Muscle layer of colon (tissue), 2 donors: ENCODE data around the gene TERB2.
"Not testable (repeated sequence)": the region's sequence is repeated elsewhere in the genome, so short reads cannot be mapped to it uniquely, and the experiment has no call there.

Source experiments
- H3K27ac ChIP-seq: one replicate; pipeline ENCODE4 v1.7.0; 2013; ENCODE audit warnings: low read depth, mild to moderate bottlenecking, low read length, moderate library complexity
- H3K27me3 ChIP-seq, 2 donors: one replicate each; pipeline ENCODE4 v1.7.0; 2013; ENCODE audit warnings: low read length in 2 of 2, mild to moderate bottlenecking in 2 of 2; ENCODE audit not compliant: insufficient read depth in 2 of 2, control insufficient read depth in 1 of 2
- H3K36me3 ChIP-seq: one replicate; pipeline ENCODE4 v1.7.0; 2013; ENCODE audit warnings: mild to moderate bottlenecking, low read length; ENCODE audit not compliant: insufficient read depth
- H3K4me1 ChIP-seq: one replicate; pipeline ENCODE4 v1.7.0; 2013; ENCODE audit warnings: mild to moderate bottlenecking, low read length; ENCODE audit not compliant: insufficient read depth
- H3K4me3 ChIP-seq, 2 donors: one replicate each; pipeline ENCODE4 v1.7.0; 2013; ENCODE audit warnings: low read length in 2 of 2, low read depth in 1 of 2, mild to moderate bottlenecking in 1 of 2, moderate library complexity in 1 of 2
- H3K9ac ChIP-seq: one replicate; pipeline ENCODE4 v1.7.0; 2013; ENCODE audit warnings: low read length
- H3K9me3 ChIP-seq: one replicate; pipeline ENCODE4 v1.7.0; 2013; ENCODE audit warnings: mild to moderate bottlenecking, low read length
- donor health status: abdominal sarcoma.
- donor health status: Adenocarcinoma of cecum.

TERB2 gene

DNA sequence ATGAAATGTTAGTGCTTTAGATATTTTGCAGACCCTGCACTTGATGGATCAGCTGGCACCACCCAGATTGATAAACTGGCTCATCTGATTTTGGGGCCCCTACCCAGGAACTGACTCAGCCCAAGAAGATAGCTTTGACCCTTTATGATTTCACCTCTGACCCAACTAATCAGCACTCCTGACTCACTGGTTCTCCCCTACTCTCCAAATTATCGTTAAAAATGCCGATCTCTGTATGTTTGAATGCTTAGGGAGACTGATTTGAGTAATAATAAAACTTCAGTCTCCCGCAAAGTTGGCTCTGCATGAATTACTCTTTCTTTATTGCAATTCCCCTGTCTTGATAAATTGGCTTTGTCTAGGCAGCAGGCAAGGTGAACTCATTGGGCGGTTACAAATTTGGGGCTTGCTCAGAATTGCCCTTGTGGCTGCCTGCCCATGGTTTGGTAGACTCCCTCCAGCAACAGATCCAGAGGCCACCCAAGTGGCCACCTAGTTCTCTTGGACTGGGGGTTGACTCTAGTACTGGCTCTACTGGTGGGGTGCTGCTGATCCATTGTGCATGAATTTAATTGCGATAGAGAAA lies 48.2 kb downstream of the TERB2 start:
- not testable (repeated sequence) for H3K9ac ChIP-seq, H3K4me3 ChIP-seq, H3K9me3 ChIP-seq, H3K27ac ChIP-seq, H3K4me1 ChIP-seq, H3K27me3 ChIP-seq, H3K36me3 ChIP-seq

DNA sequence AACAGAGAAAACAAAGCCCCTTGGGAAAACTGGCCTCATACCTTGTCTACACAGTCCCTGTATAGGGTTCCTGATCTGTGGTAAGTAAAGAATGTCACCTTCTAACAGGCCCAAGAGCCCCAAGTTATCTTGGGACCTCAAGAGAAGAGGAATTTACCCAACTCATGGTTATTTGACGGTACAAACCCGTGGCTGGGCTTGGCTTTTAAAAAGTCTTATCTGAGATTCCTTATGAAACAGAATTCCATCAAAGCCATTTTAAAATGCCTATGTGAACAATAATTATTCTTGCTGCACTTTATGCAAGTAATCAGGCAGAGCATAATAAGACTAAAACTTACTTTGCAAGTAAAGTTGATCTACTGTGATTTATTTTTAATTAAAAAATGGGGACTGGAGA lies 52.6 kb downstream of the TERB2 start:
- no peaks in the 10 kb centered on the region for H3K9me3 ChIP-seq
- H3K9ac ChIP-seq: no peak overlapping the region
- H3K4me1 ChIP-seq: no peaks in the 10 kb centered on the region
- H3K4me3 ChIP-seq: no peak overlapping the region
- no peaks in the 10 kb centered on the region for H3K36me3 ChIP-seq
- H3K27ac ChIP-seq: no peak overlapping the region
- H3K27me3 ChIP-seq: no peaks in the 10 kb centered on the region

DNA sequence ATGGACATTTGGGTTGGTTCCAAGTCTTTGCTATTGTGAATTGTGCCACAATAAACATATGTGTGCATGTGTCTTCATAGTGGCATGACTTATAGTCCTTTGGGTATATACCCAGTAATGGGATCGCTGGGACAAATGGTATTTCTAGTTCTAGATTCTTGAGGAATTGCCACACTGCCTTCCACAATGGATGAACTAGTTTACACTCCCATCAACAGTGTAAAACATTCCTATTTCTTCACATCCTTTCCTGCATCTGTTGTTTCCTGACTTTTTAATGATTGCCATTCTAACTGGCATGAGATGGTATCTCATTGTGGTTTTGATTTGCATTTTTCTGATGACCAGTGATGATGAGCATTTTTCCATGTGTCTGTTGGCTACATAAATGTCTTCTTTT lies 58.6 kb downstream of the TERB2 start:
- not testable (repeated sequence) for H3K4me1 ChIP-seq, H3K27ac ChIP-seq, H3K4me3 ChIP-seq, H3K27me3 ChIP-seq, H3K36me3 ChIP-seq, H3K9me3 ChIP-seq, H3K9ac ChIP-seq

DNA sequence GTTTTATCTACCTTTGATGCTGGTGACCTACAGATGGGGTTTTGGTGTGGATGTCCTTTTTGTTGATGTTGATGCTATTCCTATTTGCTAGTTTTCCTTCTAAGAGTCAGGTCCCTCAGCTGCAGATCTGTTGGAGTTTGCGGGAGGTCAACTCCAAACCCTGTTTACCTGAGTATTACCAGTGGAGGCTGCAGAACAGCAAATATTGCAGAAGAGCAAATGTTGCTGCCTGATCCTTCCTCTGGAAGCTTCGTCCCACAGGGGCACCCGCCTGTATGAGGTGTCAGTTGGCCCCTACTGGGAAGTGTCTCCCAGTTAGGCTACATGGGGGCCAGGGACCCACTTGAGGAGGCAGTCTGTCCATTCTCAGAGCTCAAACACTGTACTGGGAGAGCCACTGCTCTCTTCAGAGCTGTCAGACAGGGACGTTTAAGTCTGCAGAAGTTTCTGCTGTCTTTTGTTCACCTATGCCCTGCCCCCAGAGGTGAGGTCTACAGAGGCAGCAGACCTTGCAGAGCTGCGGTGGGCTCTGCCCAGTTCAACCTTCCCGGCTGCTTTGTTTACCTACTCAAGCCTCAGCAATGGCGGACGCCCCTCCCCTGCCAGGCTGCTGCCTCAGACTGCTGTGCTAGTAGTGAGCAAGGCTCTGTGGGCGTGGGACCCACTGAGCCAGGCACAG lies 63.9 kb downstream of the TERB2 start:
- not testable (repeated sequence) for H3K36me3 ChIP-seq, H3K27me3 ChIP-seq, H3K27ac ChIP-seq

DNA sequence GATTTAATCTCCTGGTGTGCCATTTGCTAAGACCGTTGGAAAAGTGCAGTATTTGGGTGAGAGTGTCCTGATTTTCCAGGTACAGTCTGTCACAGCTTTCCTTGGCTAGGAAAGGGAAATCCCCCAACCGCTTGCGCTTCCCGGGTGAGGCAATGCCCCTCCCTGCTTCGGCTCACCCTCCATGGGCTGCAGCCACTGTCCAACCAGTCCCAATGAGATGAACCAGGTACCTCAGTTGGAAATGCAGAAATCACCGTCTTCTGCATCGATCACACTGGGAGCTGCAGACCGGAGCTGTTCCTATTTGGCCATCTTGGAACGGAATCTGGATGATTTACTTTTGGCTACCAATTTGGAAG lies 64.4 kb downstream of the TERB2 start:
- H3K27ac ChIP-seq, H3K9me3 ChIP-seq, H3K36me3 ChIP-seq, H3K27me3 ChIP-seq, H3K4me3 ChIP-seq, H3K9ac ChIP-seq, H3K4me1 ChIP-seq: not testable (repeated sequence)

More for the DNA sequence above, 63.9 kb downstream of the TERB2 start:
- not testable (repeated sequence) for H3K4me3 ChIP-seq, H3K9ac ChIP-seq, H3K4me1 ChIP-seq, H3K9me3 ChIP-seq

DNA sequence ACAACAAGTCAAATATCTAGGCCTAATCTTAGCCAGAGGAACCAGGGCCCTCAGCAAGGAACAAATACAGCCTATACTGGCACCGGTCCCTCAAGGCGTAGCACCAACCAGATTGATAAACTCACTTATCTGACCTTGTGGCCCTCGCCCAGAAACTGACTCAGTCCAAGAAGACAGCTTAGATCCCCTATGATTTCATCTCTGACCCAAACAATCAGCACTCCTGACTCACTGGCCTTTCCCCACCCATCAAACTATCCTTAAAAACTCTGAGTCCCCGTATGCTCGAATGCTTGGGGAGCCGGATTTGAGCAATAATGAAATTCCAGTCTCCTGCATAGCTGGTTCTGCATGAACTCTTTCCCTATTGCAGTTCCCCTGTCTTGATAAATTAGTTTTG lies 64.9 kb downstream of the TERB2 start:
- Histone ChIP-seq H3K4me1 (peaks cover 9% of the 10 kb centered on the region), H3K4me3 (no peak overlapping the region)

DNA sequence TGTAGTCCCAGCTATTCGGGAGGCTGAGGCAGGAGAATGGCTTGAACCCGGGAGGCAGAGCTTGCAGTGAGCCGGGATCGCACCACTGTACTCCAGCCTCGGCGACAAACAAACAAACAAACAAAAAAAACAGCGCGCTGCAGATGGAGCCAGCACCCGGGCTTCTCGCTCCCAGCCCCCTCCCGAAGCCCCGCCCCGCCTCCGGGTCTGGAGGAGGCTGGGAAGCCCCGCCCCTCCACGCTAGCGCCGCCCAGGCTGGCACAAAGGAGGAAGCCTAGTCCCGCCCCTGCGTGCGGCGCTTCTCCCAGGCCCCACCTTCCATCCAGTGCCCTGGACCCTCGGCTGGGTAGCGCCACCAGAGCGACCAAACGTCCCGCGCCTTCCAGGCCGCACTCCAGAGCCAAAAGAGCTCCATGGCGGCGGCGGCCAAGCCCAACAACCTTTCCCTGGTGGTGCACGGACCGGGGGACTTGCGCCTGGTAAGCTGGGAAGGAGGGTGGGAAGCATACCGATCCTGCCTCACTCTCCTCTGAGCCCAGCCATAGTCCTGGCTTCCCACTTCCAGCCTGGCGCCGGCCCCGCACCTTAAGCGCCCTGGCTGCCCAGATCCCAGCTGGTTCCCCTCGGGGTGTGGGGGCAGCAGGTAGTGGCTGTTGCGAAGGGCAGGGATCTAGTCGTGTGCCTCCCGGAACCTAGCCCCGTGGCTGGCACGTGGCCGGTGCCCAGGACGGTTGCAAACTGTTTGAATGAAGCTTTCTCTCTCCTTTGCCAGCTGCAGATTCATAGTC lies 66.6 kb downstream of the TERB2 start, which contains the start of gene SORD:
Gene SORD, plus strand, starts transcription at position 325 of the 788 bp plus-strand sequence. Its CDS starts 89 bp downstream, at position 414.
- no peaks in the 10 kb centered on the region for H3K9me3 ChIP-seq
- H3K27me3 ChIP-seq: no peaks in the 10 kb centered on the region
- no peaks in the 10 kb centered on the region for H3K36me3 ChIP-seq
- H3K27ac ChIP-seq: peak within 1 kb of the TSS; percentile 65
- H3K4me1 ChIP-seq: peaks cover 9% of the 10 kb centered on the region
- H3K9ac ChIP-seq: peak within 1 kb of the TSS; percentile 27
- H3K4me3 ChIP-seq: peak within 1 kb of the TSS; percentile 65 to 72

More for the DNA sequence above, 64.9 kb downstream of the TERB2 start:
- Histone ChIP-seq H3K27ac (no peak overlapping the region), H3K9ac (no peak overlapping the region), H3K27me3 (no peaks in the 10 kb centered on the region), H3K36me3 (no peaks in the 10 kb centered on the region), H3K9me3 (no peaks in the 10 kb centered on the region)

DNA sequence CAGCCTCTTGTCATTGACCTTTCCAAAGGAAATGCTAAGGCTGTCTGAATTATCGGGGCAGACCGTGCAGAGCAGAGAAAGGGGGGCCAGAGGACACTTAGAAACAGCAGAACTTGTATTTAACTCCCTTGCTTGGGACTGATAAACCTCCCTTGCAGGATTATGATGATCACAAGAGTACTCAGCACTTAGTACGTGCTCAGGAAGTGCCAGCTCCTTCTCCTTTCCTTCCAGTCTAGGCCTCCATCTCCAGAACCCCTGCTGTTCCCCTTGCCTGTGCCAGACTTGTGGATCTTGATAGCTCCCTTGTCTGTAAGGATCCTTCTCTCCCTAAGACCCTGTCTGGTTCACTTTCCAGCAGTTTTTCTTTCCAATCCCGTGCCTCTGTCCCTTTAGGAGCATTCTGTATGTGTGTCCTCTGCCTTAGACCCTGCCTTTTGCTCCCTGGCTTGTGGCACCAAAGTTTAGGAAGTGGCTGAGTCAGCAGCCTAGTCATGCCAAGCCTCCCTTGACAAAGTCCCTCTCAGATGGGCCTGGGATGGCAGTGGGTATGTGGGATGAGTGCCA lies 67.3 kb downstream of the TERB2 start:
- Histone ChIP-seq H3K36me3 (no peaks in the 10 kb centered on the region), H3K4me1 (peaks cover 9% of the 10 kb centered on the region), H3K9me3 (no peaks in the 10 kb centered on the region), H3K27me3 (no peaks in the 10 kb centered on the region), H3K9ac (peak overlapping the region; percentile 27), H3K27ac (peak overlapping the region; percentile 65), H3K4me3 (peak overlapping the region; percentile 65 to 72)

DNA sequence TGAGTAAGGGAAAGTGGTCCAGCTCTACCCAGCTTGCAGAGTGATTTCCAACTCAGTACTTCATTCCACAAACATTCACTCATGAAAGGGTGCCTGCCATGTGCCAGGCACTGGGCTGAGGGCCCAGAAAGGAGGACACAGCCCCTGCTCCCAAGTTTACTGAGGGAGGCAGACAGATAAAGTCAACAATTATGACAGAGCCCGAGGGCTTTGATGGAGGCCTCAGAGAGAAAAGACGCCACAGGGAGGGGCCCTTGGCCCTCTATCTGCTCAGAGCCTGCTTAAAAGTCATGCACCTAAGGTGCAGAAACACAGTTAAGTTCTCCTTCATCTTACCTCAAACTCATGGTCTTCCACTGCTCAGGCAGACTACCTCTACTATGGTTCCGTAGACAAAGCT lies 68.2 kb downstream of the TERB2 start:
- not testable (repeated sequence) for H3K27ac ChIP-seq

DNA sequence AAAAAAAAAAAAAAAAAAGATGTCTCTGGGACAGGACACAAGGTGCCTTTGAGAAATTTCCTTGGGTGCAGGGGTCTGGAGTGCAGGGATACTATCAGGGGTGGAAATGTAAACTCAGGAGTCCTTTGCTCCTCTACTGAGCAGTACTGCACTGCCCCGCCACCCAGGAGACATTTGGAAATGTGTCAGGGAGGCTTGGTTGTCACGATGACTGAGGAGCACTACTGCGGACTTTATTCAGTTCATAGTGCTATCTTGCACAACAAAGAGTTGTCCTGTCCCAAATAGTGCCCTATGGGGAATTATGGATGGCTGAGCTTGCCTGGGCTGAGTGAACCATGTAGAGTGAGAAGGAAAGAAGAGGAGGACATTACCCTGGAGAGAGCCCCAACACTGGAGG lies 69.1 kb downstream of the TERB2 start:
- not testable (repeated sequence) for H3K9me3 ChIP-seq, H3K27me3 ChIP-seq, H3K4me1 ChIP-seq, H3K36me3 ChIP-seq, H3K27ac ChIP-seq, H3K9ac ChIP-seq, H3K4me3 ChIP-seq

More for the DNA sequence above, 68.2 kb downstream of the TERB2 start:
- not testable (repeated sequence) for H3K9ac ChIP-seq, H3K4me3 ChIP-seq, H3K9me3 ChIP-seq, H3K36me3 ChIP-seq, H3K4me1 ChIP-seq, H3K27me3 ChIP-seq

DNA sequence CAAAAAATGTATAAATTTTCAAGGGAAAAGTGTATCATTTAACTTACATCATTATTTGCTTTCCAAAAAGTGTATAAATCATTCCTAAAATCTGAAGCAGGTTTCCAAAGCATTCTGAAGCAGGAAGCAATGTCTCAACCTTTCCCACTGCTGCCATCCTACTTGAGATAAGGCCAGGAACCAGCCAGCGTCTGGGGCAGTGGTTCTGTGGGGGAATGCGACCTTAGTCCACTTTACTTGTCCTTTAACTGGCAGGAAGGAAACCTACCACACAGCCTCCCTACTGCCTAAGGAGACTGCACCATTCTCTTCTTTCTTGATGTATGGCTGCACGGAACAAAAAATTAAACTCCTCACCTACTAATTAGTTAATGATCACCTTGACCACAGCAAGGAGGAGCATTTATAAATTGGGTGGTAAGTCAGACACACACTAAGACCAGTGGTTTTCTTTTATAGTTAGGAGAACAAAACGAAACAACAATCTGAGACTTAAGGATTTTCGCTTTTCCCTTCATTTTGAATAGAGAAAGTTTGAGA lies 70.2 kb downstream of the TERB2 start:
- Histone ChIP-seq H3K27me3 (no peaks in the 10 kb centered on the region), H3K9ac (no peak overlapping the region), H3K9me3 (no peaks in the 10 kb centered on the region), H3K27ac (no peak overlapping the region), H3K4me3 (no peak overlapping the region), H3K36me3 (no peaks in the 10 kb centered on the region), H3K4me1 (peaks cover 9% of the 10 kb centered on the region)
